ENCODE data around the gene OSGEP.

Gene OSGEP

DNA sequence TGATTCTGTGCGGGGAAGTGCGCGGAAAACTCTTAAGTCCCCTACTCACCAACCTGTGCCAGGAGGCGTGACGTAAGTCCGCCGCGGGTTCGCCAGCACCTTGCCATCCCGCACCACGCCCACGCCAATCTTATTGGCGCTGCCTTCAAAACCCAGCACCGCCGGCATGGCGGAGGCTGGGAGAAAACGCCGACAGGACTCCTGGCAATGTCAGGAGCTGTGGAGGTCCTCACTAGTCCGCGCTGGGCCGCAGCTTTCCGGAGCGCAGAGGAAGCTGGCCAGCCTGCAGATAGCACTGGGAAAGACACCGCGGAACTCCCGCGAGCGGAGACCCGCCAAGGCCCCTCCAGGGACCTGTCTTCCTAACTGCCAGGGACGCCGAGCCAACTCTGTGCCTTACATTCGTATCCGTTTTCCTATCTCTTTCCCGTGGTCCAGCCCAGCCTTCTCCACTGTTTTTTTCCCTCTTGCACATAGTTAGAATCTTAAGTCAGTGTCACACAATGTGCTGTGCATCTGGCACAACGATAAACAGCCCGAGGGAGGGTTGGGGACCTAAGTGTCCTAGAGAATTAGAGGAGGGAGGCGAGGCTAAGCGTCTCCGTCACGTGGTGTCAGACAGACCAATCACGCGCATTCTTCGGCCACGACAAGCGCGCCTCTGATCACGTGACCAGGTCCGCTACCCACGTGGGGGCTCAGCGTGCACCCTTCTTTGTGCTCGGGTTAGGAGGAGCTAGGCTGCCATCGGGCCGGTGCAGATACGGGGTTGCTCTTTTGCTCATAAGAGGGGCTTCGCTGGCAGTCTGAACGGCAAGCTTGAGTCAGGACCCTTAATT is at the start of gene OSGEP, which contains the start of gene APEX1:
Gene OSGEP, minus strand, starts transcription at position 297 of the 839 bp plus-strand sequence. Its CDS starts 129 bp downstream, at position 168.
Gene APEX1, plus strand, starts transcription at position 711 of the 839 bp plus-strand sequence. CDS start 420 bp downstream, outside the sequence.
- peak; percentile 98 for DNase-seq (ENCODE audit: low spot score)

DNA sequence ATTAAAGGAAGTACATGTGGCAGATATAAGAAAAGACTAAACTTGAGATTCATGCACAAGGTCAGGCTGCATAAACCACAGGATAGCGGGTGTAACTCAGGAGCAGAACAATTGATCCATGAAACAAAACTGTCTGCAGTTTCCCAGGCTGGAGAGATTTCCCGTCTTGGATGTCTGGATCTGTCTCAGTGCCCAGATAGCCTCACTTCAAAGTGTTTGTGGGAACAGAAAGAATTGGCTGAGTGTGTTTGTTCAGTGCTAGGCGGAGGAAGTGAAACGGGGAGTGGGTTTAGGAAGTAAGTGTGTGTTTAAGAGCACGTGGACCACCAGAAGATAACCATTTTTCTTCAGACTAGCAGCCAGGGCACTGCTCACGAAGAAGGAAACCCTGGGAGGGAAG is 49.3 kb upstream of the OSGEP start:
- no peak for DNase-seq (ENCODE audit: low spot score)

DNA sequence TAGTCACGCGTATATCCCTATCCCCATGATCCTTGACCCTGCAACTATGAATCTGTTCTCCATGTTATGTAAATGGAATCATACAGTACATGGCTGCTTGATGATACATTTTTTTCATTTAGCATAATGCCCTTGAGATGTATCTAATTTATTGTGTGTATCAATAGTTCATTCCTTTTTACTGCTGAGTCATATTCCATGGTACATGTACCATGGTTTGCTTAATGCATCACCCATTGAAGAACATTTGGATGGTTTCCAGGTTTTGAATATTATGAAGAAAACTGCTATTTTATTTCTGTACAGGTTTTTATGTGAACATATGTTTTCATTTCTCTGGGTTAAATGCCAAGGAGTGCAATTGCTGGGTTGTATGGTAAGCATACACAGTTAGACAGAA is 46.7 kb upstream of the OSGEP start:
- no peak for DNase-seq (ENCODE audit: low spot score)

DNA sequence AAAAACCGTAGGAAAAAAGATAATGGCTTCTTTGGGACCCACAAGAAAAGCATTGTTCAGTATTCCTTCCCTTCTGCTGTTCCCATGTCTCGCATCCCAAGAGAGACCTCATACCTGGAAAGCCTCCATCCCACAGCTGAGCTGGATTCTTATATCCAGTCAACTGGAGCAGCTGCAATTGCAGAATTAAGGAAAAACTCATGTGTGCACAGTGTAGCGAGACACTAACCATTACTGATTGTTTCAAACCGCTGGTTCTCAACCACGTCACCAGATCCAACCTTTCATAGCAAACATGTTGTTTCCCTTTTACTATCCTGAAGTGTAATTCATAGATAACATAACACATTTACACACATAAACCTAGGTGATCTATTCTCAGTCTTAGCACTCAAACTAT is 45.3 kb upstream of the OSGEP start:
- DNase-seq (ENCODE audit: low spot score): no peak

DNA sequence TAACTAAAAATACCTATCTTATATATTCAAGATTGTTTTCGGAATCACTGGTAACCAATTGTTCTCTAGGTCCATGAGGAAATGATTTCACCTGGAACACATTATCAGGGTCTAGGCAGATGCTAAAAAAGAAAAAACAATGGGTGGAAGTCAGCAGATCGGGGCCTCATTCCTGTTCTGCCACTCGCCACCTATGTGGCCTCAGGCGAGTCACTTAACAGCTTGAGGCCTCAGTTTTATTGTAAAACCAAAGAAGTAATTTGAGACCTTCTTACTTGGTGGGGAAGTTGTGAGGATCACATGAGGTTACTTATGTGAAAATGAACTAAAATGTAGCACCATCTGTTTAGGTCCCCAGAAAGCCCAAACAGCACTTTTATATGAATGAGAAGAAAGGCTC is 44.5 kb upstream of the OSGEP start:
- DNase-seq (ENCODE audit: low spot score): no peak

DNA sequence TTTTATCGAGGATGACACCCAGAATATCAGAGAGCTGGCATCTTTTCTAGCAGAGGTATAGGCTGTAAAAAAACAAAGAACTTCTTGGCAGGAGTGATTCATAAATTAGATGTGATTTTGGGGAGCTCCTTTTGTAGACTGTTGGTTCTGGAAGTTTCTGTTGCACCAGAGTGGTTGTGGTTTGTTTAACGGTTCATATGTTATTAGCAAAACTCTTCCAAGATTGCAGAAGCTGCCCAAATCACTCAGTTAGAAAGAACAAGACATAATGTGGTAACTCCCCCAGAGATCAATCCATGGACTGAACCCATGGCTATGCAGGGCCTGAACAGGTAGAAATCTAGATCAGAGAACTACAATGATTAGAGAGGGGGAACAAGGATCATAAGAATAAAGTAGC is 44.0 kb upstream of the OSGEP start:
- no peak for DNase-seq (ENCODE audit: low spot score)

DNA sequence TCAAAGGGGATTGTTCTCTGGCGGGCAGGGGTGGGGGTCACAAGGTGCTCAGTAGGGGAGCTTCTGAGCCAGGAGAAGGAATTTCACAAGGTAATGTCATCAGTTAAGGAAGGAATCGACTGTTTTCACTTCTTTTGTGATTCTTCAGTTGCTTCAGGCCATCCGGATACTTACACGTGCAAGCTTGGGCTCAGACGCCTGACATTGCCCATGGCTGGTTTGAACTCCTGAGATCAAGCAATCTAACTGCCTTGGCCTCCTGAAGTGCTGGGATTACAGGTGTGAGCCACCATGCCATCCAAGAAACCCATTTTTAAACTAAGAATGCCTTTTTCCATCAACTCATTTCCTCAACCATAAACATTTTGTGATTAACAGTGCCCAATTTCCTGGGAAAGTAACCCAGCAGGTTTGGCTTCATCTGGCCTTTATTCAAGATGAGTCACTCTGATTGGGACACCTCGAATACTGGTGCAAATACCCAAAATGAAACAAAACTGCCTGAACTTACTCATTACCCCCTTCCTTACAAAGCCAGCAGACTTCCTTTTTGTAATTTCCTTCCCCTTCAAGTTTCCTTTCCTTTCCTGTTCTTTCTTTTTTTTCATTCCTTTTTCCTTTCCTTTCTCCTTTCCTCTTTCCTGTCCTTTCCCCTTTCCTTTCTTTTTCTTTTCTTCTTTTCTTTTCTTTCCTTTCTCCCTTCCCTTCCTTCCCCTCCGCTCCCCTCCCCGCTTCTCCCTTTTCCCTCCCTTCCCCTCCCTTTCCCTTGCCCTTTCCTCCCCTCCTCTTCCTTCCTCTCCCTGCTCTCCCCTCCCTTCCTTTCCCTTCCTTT is 40.5 kb upstream of the OSGEP start:
- DNase-seq (ENCODE audit: low spot score): no peak

DNA sequence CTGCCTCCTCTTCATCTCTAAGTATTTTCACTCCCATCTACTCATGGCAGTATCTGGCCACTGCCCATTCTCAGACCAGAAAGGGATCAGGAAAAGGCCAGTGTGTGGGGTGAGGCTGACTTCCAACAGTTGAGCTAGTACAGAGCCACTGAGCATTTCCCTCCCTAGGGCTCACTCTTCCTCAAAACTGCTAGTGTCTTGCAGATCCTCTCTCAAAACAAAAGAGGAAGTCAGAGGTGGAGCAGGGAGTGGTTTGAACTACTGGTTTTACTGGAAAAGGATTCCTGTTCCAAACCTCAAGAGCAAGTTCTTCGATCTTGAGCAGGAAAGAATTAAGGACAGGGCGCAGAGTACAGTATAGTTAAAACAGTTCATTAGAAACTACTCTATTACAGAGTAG is 39.0 kb upstream of the OSGEP start:
- no peak for DNase-seq (ENCODE audit: low spot score)

DNA sequence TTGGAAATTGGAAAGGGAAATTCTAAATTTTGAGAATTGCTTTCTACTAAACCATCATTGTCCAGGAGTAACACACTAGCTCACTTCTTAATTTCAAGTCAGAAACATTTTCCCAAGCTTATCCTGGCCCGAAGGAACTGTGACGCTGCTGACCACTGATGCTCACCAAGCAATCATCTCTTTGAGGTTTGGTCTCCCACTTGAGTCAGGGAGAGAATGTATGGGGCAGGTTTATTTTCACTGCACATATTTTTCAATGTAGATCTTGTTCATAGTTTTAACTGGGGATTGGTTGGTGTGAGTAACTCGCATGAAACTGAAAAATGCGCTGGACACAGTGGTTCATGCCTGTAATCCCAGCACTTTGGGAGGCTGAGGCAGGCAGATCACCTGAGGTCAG is 37.9 kb upstream of the OSGEP start:
- no peak for DNase-seq (ENCODE audit: low spot score)

DNA sequence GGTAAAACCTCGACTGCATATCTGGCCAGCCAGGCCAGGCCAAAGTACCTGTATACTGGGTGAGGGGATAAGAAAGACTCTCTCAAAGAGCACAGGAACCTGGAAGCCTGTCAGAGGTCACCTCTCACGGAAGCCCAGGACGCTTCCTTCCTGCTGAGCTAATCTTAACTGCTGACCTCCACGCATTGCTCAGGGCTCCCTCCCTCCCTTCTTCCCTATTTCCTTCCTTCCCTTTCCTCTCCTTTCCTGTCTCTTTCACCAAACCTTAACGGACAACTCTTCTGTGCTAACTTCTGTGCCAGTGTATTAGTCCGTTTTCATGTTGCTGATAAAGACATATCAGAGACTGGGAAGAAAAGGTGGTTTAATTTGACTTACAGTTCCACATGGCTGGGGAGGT is 36.0 kb upstream of the OSGEP start:
- DNase-seq (ENCODE audit: low spot score): no peak

DNA sequence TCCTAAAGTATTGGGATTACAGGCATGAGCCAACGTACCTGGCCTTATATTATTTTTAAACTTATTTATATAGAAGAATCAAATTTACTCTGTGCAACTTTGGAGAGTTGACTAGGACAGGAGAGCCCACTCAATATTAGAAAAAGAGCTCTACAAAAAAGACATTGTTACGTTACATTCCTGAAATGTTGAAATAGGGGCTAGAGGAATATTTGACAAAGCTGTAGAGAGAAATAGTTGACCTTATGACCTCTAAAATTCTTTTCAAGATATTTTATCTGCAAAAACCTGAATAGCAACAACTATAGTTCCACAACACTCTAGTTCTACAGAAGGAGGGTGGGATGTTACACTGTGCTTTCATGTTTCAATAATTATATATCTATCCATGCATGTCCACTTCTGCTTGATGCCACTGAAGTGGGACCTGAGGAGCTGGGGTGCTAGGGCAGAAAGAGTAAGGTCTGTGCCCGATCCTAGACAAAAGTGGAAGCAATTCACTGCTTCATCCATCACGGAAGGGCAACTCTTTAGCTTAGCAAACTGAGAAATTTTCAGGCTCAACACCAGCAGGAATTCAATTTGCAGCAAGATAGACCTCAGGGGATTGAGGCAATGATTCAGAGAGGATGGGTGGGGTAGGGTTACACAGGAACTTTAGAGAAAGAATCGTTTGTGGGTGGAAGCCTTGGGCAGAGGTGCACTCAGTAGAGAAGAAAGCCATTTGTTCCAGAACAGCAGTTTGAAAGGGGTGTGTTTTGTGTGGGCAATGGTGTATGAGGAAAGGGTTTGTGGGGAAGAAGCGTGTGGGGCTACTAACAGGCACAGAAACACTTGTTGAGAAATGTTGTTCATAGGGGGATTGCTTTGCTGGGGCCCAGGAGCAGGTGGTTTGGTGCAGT is 34.7 kb upstream of the OSGEP start:
- peak; percentile 46 for DNase-seq (ENCODE audit: low spot score)

DNA sequence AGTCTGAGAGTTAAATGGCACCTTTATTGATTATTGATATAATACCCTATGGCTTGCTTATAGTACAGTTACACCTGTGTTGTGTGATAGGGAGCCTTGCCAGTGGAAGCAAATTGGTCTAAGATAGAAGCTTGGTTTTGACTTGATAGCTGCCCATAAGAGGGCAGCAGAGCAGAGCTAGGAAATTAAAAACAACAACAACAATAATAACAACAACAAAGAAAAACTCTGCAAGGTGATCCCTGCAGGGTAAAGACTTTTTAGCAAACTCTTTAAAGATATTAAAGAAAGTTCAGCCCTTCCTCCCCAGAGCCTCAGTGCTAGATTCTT is 32.7 kb upstream of the OSGEP start:
- DNase-seq (ENCODE audit: low spot score): no peak

DNA sequence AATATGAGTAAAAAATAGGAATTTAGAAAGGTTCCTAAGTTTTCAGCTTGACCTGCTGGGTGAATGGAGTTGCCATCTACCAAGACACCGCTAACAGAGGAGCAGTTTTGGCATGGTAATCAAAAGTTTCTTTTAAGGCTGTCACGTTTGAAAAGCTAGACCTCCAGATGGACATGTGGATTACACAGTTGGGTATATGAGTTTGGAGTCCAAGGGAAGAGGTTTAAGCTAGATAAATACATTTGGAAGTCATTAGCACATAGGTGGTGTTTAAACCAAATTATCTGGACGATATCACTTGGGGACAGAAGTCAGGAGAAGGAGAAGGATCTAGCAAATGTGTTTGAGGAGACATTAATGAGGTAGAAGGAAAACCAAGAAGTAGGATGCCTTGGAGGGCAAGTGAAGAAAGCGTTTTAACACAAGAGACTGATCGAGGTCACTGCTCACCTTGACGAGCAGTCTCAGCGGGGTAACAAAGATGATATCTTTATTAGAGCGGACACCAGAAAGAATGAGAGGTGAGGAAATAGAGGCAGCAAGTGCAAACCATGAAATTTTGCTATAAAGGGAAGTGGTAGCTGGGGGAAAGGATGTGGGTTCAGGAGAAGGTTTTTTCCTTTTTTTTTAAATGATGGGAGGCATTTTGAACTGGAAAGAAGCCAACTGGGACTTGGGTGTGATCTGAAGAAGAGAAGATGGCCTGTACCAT is 32.2 kb upstream of the OSGEP start:
- DNase-seq (ENCODE audit: low spot score): no peak

DNA sequence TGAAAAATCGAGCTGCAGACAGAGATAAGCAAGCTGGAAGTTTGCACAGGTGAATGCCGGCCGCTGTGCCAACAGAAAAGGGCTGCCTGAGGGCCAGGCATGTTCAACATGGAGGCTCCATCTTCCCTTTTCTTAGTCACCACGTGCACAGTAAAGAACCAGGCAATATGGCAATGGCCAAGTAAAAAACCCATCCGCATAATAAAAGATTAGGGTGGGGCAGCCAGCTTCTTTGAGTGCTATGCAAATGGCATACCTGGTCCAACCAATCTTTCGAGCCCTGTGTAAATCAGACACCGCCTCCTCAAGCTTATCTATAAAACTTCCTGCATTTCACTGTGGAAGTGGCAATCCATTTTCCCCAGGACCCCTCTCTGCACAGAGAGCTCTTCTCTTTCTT is 31.3 kb upstream of the OSGEP start:
- DNase-seq (ENCODE audit: low spot score): no peak

DNA sequence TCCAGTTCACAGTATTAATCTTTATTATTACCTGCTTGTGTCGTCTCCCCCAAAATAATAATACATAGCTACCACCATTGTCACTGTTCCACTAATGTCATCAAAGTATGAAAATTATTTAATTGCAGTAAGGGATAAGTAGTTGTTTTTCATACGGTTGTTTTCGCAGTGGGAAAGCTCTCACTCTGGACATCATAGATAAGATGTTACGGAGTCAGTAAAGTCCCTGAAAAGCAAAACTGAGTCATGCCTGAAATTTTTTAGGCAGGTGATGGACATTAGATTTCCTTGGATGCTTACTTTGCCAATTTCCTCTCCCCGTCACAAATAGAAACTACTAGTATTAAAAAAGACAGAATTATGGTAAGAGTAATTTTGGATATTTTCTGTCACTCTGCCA is 27.8 kb upstream of the OSGEP start:
- no peak for DNase-seq (ENCODE audit: low spot score)

DNA sequence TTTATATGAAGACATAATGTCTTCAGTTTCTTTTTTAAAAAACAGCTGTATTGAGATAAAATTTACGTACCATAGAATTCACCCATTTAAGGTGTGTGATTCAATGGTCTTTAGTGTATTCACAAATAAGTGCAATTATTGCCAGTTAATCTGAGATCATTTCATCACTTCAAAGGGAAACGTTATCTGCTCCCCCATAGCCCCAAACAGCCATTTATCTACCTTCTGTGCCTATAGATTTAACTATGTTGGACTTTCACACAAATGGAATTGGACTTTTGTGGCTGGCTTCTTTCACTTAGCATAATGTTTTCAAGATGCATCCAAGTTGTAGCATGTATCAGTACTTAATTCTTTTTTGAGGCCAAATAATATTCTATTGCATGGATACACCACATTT is 24.3 kb upstream of the OSGEP start:
- DNase-seq (ENCODE audit: low spot score): no peak

DNA sequence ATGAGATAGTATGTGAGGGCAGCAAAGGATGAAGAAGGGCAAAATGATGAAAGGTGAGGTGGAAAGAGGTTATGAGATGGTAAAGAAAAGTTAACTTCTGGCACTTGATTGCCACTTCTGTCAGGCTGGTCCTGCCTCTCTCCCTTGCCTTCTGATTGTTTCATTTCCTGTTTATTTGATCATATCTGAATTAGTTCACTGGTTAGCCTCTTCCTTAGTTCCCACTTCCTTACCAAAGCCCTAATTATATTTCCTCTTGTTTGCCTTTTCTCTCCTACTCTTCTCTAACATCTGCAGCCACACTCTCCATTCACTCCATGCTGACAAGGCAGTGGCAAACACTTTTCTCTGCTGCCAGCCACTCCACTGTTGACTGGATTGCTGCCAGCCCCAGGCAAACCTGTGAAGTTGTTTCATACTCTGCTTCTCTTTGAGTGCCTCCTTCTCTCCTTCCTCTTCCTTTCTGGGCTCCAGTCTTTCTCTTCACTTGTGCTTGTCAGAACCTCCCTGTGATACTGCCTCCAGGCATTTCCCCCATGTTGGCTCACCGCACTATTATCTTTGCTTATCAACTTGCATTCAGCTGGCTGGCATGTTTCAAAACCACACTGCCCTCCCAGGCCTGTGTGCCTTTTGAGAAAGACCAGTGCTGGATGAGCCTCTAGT is 22.7 kb upstream of the OSGEP start:
- DNase-seq (ENCODE audit: low spot score): peak; percentile 37

DNA sequence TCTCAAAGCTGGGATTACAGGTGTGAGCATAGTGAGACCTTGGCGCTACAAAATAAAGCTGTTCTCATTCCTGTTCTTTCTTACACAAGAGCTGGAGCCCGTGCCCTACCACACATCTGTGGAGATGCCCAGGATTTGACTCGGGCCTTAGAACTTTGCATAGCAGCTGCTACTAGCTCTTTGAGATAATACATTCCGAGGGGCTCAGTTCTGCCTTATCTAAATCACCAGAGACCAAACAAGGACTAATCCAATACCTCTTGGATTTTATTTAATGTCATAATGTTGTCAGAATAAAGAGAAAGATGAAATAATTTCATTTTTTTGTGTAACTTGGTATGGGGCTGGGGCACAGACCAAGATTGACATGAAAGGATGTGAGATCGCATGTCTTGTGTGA is 22.2 kb upstream of the OSGEP start:
- no peak for DNase-seq (ENCODE audit: low spot score)

DNA sequence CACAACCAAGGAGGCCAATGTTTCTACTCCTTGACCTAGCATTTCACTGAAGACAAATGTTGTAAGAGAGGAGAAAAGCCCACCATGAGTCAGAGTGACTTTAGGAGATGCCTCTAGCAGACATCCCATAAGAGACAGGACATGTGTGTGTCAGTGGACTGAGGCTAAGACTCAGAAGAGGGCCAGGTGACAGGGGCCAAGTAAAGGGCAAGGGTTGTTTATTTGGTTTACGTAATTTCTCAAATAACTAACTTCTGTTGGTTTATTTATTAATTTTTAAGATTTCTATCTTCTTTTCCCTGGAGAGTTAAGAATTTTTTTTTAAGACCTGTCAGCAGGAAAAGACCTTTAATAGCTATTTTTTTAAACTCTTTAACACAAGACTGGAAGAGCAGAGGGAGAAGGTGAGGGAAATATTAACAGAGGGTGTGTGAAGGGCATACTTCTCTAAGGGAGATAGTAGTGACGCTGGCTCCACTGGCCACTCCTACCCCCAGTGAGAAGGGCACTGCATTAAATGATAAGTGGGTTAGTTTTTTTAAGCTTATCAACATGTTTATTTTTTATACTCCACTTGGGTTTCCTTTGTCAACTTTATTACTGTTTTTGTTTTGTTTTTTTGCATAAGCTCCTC is 18.0 kb upstream of the OSGEP start:
- DNase-seq (ENCODE audit: low spot score): no peak

DNA sequence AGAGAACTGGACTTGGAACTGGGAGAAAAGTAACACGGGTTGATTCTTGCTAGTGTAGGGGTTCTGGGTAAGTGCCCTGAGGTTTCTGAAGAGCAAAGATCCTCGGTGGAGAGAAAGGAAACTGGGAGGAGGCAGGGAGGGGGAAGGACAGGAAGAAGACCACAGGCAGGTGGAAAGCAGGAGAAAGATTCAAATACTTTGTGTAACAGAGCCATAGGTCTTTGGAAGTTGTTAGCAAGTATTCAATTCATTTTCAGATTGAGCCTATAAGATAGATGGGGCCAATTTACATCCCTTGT is 15.9 kb upstream of the OSGEP start:
- DNase-seq (ENCODE audit: low spot score): no peak
